Upper lobe of right lung (tissue), 1 donor: Measurements from ENCODE around the gene TTLL9. TPM values are rescaled to one million over a fixed set of nuclear protein-coding genes. Genes with fewer than 3 reads are reported as not detected.

ENCODE experiments used
- ATAC-seq: fragments of 200-7000 bp; cut with Tn5 transposase; one replicate; pipeline ENCODE4 v1.9.1; 2020; ENCODE audit warnings: mild to moderate bottlenecking, moderate library complexity
- DNase-seq: peaks from one replicate; pipeline ENCODE4 v3.0.0-alpha.2; 2020
- H3K27ac ChIP-seq: fragments of 200-600 bp; one replicate; pipeline ENCODE4 v1.8.0; 2022
- H3K27me3 ChIP-seq: fragments of 200-600 bp; one replicate; pipeline ENCODE4 v1.8.0; 2022; ENCODE audit warnings: mild to moderate bottlenecking
- H3K36me3 ChIP-seq: fragments of 200-600 bp; one replicate; pipeline ENCODE4 v1.8.0; 2022
- H3K4me1 ChIP-seq: fragments of 200-600 bp; one replicate; pipeline ENCODE4 v1.8.0; 2022
- H3K4me3 ChIP-seq: fragments of 200-600 bp; one replicate; pipeline ENCODE4 v1.8.0; 2022; ENCODE audit warnings: mild to moderate bottlenecking
- H3K9me3 ChIP-seq: fragments of 200-600 bp; one replicate; pipeline ENCODE4 v1.8.0; 2022
- intact Hi-C: fragments of 100-400 bp; cut with DNase I; formaldehyde crosslinking; loops from one replicate; pipeline ENCODE4 v1.11.0; 2022
- total RNA-seq: library from RNA; stranded (reverse); fragmentation: NEBNext Ultra II Directional; extraction: Animal tissue kit (Norgen Biotek cat#: 25700); gene quantifications from one replicate; pipeline ENCODE4 v1.2.1, GENCODE V29; 2021
- TF ChIP-seq, protein P1 (sequence below): fragments of 200-600 bp; IDR thresholded peaks from one replicate; pipeline ENCODE4 v1.8.0; 2022; ENCODE audit warnings: antibody characterized with exemption
- donor health status: DM: no; HTN: yes; CAD: no; lungs with severe emphysema.

Gene TTLL9
- total RNA-seq, 1 donor from 2014 or later: 0.49 TPM

DNA sequence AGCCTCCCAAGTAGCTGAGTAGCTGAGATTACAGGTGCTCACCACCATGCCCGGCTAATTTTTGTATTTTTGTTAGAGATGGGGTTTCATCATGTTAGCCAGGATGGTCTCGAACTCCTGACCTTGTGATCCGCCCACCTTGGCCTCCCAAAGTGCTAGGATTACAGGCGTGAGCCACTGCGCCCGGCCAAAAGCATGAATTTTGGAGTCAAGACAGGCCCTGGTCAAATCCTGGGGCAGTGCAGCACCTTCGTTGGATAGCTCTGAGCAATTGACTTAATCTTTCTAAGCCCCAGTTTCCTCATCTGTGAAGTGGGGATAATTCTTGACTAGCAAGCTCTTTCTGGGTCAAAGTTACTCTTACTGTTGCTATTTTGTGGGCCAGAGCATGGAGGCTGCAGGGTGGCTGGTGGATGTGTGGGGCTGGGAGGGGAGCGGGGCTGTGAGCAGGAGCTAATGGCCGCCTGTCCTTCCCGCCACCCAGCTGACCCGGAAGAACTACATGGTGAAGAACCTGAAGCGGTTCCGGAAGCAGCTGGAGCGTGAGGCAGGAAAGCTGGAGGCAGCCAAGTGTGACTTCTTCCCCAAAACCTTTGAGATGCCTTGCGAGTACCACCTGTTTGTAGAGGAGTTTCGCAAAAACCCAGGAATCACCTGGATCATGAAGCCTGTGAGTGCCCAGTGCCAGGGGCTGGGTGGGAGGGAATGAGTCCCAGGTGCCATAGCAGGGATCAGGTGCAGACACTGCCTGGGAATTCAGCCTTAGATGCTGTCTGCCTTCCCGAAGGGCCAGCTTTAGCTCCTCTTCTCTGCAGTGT, 39.0 kb downstream of the TTLL9 start:
- no peaks in the 10 kb centered on the region for H3K9me3 ChIP-seq
- no peak overlapping the region for H3K4me3 ChIP-seq
- DNase-seq: peak; percentile 26
- H3K27me3 ChIP-seq: no peaks in the 10 kb centered on the region
- H3K27ac ChIP-seq: no peak overlapping the region
- TF ChIP-seq, protein P1, sequence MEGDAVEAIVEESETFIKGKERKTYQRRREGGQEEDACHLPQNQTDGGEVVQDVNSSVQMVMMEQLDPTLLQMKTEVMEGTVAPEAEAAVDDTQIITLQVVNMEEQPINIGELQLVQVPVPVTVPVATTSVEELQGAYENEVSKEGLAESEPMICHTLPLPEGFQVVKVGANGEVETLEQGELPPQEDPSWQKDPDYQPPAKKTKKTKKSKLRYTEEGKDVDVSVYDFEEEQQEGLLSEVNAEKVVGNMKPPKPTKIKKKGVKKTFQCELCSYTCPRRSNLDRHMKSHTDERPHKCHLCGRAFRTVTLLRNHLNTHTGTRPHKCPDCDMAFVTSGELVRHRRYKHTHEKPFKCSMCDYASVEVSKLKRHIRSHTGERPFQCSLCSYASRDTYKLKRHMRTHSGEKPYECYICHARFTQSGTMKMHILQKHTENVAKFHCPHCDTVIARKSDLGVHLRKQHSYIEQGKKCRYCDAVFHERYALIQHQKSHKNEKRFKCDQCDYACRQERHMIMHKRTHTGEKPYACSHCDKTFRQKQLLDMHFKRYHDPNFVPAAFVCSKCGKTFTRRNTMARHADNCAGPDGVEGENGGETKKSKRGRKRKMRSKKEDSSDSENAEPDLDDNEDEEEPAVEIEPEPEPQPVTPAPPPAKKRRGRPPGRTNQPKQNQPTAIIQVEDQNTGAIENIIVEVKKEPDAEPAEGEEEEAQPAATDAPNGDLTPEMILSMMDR: no peak
- no peaks in the 10 kb centered on the region for H3K36me3 ChIP-seq
- intact Hi-C loops: no loop called here
- no peak for ATAC-seq
- H3K4me1 ChIP-seq: no peaks in the 10 kb centered on the region

DNA sequence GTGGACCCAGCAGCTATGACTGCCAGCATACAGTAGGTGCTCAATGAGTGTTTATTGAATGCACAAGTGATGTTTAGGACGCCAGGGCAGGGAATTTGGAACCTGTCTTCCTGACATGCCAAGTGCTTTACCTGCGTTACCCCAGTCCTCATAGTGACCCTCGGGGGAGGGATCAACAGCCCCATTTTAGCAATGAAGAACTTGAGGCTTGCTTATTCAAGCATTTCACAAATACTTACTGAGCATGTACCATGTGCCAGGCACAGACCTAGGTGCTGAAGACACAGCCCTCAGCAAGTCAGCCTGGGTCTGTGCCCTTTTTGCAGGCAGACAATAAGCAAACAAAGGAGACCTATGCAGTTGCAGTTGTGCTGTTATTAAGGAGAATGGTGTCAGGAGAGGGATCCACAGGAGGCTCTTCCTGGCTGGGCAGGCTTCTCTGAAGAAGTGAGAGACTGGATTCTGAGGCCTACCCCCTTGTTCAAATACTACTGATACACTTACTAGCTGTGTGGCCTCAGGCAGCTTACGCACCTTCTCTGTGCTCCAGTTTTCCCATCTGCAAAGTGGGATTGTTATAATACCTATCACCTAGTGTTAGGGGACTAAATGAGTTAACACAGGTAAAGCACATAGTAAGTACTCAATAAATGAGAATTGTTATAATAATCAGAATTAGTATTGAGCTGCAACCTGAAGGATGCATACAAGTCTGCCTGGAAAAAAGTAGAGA, 39.8 kb downstream of the TTLL9 start:
- TF ChIP-seq, protein P1: no peak
- H3K4me1 ChIP-seq: no peaks in the 10 kb centered on the region
- intact Hi-C loops: no loop called here
- H3K27ac ChIP-seq: no peak overlapping the region
- DNase-seq (peak; percentile 3), ATAC-seq (no peak)
- no peaks in the 10 kb centered on the region for H3K27me3 ChIP-seq
- no peaks in the 10 kb centered on the region for H3K36me3 ChIP-seq
- no peak overlapping the region for H3K4me3 ChIP-seq
- H3K9me3 ChIP-seq: no peaks in the 10 kb centered on the region

DNA sequence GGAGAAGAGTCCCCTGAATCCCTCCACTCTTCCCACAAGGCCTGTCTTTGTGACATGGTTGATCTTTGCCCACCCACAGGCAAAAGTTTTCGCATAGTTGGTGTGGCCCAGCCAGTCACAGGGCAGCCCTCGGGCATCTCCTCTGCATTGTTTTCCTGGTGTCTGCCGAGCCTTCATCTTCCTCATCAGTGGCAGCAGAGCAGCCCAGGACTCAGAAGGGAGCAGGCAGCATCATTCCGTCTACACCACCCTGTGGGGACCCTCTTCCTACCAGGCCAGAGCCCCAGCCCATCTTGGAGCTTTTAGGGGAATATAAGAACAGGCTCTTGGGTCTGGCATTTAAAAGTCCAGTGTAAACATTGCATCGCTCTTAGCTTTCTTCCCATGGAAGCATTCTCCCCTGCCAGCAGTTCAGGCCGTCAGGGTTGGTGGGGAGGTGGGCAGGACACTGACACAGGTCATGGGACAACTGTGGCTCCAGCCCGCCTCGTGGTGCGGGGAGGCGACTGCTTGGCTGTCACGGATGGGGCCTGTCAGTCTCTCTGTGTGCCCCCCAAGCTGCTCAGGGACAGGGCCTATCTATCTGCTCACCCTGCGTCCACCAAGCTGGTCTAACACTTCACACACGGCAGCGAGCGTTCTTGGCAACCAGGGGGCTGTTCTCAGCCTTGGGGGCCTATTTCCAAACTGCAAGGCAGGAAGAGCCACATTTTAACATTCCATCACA, 43.2 kb downstream of the TTLL9 start:
- Histone ChIP-seq H3K27me3 (no peaks in the 10 kb centered on the region), H3K4me3 (no peak overlapping the region), H3K4me1 (no peaks in the 10 kb centered on the region), H3K36me3 (no peaks in the 10 kb centered on the region), H3K9me3 (no peaks in the 10 kb centered on the region), H3K27ac (no peak overlapping the region)
- TF ChIP-seq, protein P1: no peak
- intact Hi-C loops: no loop called here
- DNase-seq (peak; percentile 47), ATAC-seq (no peak)

DNA sequence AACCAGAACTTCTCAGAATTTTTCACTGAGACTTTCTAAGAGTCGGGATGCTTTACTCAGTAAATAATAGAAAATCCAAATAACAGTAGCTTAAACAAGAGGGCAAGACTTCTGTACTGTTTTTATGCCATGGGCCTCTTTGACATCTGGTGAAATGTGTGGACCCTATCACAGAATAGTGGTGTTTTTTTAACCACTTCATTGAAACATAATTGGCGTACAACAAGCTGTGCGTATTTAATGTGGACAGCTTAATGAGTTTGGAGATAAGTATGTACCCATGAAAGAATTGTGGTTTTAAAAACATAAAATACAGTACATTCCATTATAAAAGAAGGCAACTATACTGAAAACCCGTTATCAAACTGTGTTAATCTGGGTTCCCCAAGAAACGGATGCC, 43.7 kb downstream of the TTLL9 start:
- TF ChIP-seq, protein P1: no peak
- ATAC-seq (no peak), DNase-seq (no peak)
- Histone ChIP-seq H3K27ac (no peak overlapping the region), H3K36me3 (no peaks in the 10 kb centered on the region), H3K4me1 (no peaks in the 10 kb centered on the region), H3K4me3 (no peak overlapping the region), H3K27me3 (no peaks in the 10 kb centered on the region), H3K9me3 (no peaks in the 10 kb centered on the region)
- intact Hi-C loops: no loop called here

DNA sequence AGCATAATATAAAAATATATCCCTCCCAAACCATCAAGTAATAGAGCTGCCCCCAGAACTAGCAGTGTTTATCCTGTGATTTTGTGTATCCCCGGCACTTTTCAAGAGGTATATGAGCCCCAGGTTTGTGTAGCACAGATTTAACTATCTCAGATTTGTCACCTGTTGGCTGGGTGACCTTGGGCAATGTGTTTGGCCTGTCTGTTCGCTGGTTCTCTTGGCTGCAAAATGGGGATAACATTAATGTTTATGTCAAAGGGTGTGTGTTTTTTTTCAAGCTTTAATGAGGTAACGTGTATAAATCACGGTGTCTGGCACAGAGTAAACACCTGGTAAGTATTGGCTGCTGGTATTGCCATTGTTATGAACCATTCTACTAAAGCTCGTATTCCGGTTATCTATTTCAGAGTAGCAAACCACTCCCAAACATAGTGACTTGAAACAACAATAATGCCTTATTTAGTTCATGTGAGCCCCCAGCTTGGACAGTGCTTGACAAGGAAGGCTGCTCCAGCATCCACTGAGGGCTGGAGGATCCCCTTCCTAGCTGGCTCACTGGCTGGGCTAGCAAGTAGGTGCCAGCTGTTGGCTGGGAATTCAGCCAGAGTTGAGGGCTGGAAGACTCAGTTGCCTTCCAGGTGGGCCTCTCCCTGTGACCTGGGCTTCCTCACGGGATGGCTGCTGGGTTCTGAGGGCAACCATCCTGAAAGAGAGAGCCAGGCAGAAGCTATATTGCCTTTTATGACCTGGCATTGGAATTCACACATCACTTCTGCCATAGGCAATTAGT, 45.3 kb downstream of the TTLL9 start:
- no peaks in the 10 kb centered on the region for H3K36me3 ChIP-seq
- intact Hi-C loops: no loop called here
- no peak overlapping the region for H3K4me3 ChIP-seq
- ATAC-seq (no peak), DNase-seq (peak; percentile 9)
- TF ChIP-seq, protein P1: no peak
- no peak overlapping the region for H3K27ac ChIP-seq
- H3K4me1 ChIP-seq: no peaks in the 10 kb centered on the region
- H3K9me3 ChIP-seq: no peaks in the 10 kb centered on the region
- H3K27me3 ChIP-seq: no peaks in the 10 kb centered on the region
